Mesenchymal stem cell (in vitro differentiated cells and primary cell): Measurements from ENCODE around the gene SLC24A3.

Experiments used
- DNase-seq: peaks from one replicate; pipeline ENCODE4 v3.0.0-alpha.2; 2013
- H2AFZ ChIP-seq: one replicate; pipeline ENCODE4 v1.6.1; 2013; ENCODE audit warnings: low read depth, mild to moderate bottlenecking, control low read depth, inconsistent platforms, low read length, moderate library complexity
- H2AK5ac ChIP-seq: 2 replicates; pipeline ENCODE4 v1.6.1; 2013; ENCODE audit warnings: low read length, moderate library complexity, mild to moderate bottlenecking, inconsistent platforms; ENCODE audit not compliant: severe bottlenecking
- H2BK120ac ChIP-seq: one replicate; pipeline ENCODE4 v1.6.1; 2013; ENCODE audit warnings: low read depth, mild to moderate bottlenecking, inconsistent platforms, low read length, moderate library complexity
- H2BK12ac ChIP-seq, 2 experiments: one replicate each; pipeline ENCODE4 v1.6.1; 2013; ENCODE audit warnings: inconsistent platforms in 2 of 2, low read length in 2 of 2, mild to moderate bottlenecking in 2 of 2, moderate library complexity in 2 of 2, control low read depth in 1 of 2
- H2BK15ac ChIP-seq: one replicate; pipeline ENCODE4 v1.6.1; 2013; ENCODE audit warnings: mild to moderate bottlenecking, low read depth, inconsistent platforms; ENCODE audit not compliant: poor library complexity, severe bottlenecking
- H2BK5ac ChIP-seq: 2 replicates; pipeline ENCODE4 v1.6.1; 2013; ENCODE audit warnings: low read depth, mild to moderate bottlenecking, low read length, control low read depth, inconsistent platforms; ENCODE audit not compliant: poor library complexity, severe bottlenecking
- H3K14ac ChIP-seq, 2 experiments: one replicate each; pipeline ENCODE4 v1.6.1; 2013; ENCODE audit warnings: inconsistent platforms in 2 of 2, low read length in 2 of 2, control low read depth in 1 of 2, mild to moderate bottlenecking in 1 of 2, moderate library complexity in 1 of 2
- H3K18ac ChIP-seq, 2 experiments: one replicate each; pipeline ENCODE4 v1.6.1; 2013; ENCODE audit warnings: inconsistent platforms in 2 of 2, low read length in 2 of 2, control low read depth in 1 of 2, low read depth in 1 of 2, mild to moderate bottlenecking in 1 of 2
- H3K23ac ChIP-seq, 2 experiments: one replicate each; pipeline ENCODE4 v1.6.1; 2013; ENCODE audit warnings: inconsistent platforms in 2 of 2, low read length in 2 of 2, mild to moderate bottlenecking in 2 of 2, moderate library complexity in 2 of 2, control low read depth in 1 of 2
- H3K27ac ChIP-seq: 2 replicates; pipeline ENCODE4 v1.5.1; 2013; ENCODE audit warnings: mild to moderate bottlenecking, moderate library complexity, low read length, control low read depth, inconsistent platforms; ENCODE audit not compliant: poor library complexity, severe bottlenecking
- H3K27me3 ChIP-seq, 2 experiments: 2 replicates each; pipeline versions ENCODE4 v1.6.1 to v1.7.0; 2013; ENCODE audit warnings: low read length in 2 of 2, mild to moderate bottlenecking in 2 of 2, moderate library complexity in 2 of 2, control low read depth in 1 of 2, inconsistent platforms in 1 of 2; ENCODE audit not compliant: control insufficient read depth in 1 of 2, insufficient read depth in 1 of 2
- H3K36me3 ChIP-seq, 2 experiments: 2 replicates each; pipeline versions ENCODE4 v1.6.1 to v1.7.0; 2013; ENCODE audit warnings: low read length in 2 of 2, control low read depth in 1 of 2, inconsistent platforms in 1 of 2, low read depth in 1 of 2, mild to moderate bottlenecking in 1 of 2; ENCODE audit not compliant: insufficient read depth in 2 of 2, control insufficient read depth in 1 of 2
- H3K4ac ChIP-seq, 2 experiments: one replicate each; pipeline ENCODE4 v1.6.1; 2013; ENCODE audit warnings: inconsistent platforms in 2 of 2, low read length in 2 of 2, mild to moderate bottlenecking in 2 of 2, moderate library complexity in 2 of 2, control low read depth in 1 of 2, low read depth in 1 of 2
- H3K4me1 ChIP-seq: 2 replicates; pipeline ENCODE4 v1.6.1; 2013; ENCODE audit warnings: low read depth, low read length, control low read depth; ENCODE audit not compliant: control insufficient read depth, insufficient read depth
- H3K4me2 ChIP-seq: 2 replicates; pipeline ENCODE4 v1.6.1; 2013; ENCODE audit warnings: low read length, mild to moderate bottlenecking, inconsistent platforms; ENCODE audit not compliant: poor library complexity, severe bottlenecking
- H3K4me3 ChIP-seq, 2 experiments: 2 replicates each; pipeline versions ENCODE4 v1.5.1 to v1.7.0; 2013; ENCODE audit warnings: low read length in 2 of 2, mild to moderate bottlenecking in 2 of 2, control low read depth in 1 of 2, low read depth in 1 of 2; ENCODE audit not compliant: insufficient read depth in 1 of 2
- H3K79me1 ChIP-seq: replicated peaks from 2 replicates; pipeline ENCODE4 v1.6.1; 2013; ENCODE audit warnings: mild to moderate bottlenecking, control low read depth, low read length, inconsistent platforms; ENCODE audit not compliant: poor library complexity, severe bottlenecking
- H3K9ac ChIP-seq: 2 replicates; pipeline ENCODE4 v1.7.0; 2013; ENCODE audit warnings: mild to moderate bottlenecking, low read length, moderate library complexity
- H3K9me3 ChIP-seq: 2 replicates; pipeline ENCODE4 v1.7.0; 2013; ENCODE audit warnings: mild to moderate bottlenecking, low read length; ENCODE audit not compliant: control insufficient read depth
- H4K8ac ChIP-seq: one replicate; pipeline ENCODE4 v1.6.1; 2013; ENCODE audit warnings: inconsistent platforms, mild to moderate bottlenecking, low read length, moderate library complexity
- H4K91ac ChIP-seq: one replicate; pipeline ENCODE4 v1.6.1; 2013; ENCODE audit warnings: mild to moderate bottlenecking, low read length, inconsistent platforms
- WGBS: methylation state at CpG from one replicate; pipeline ENCODE4 v1.1.7; 2013; ENCODE audit warnings: mixed read lengths; 5-methylcytosine and 5-hydroxymethylcytosine counted together

SLC24A3 gene

GRCh38 chr20:19423900-19424620, 211.6 kb downstream of the SLC24A3 start:
- no peak overlapping the region for H3K9ac ChIP-seq
- no peak overlapping the region for H2BK120ac ChIP-seq
- H4K91ac ChIP-seq = no peak overlapping the region
- H3K23ac ChIP-seq = no peak overlapping the region
- peaks cover 0 to 10% of the 10 kb centered on the region in 2 experiments for H3K27me3 ChIP-seq
- no peak overlapping the region for H4K8ac ChIP-seq
- H2BK5ac ChIP-seq = no peak overlapping the region
- no peak overlapping the region for H3K27ac ChIP-seq
- H2BK15ac ChIP-seq = no peak overlapping the region
- H3K14ac ChIP-seq = no peak overlapping the region
- H2AFZ ChIP-seq = no peak overlapping the region
- H3K4ac ChIP-seq = no peak overlapping the region
- H3K4me1 ChIP-seq = no peaks in the 10 kb centered on the region
- DNase-seq = no peak
- no peaks in the 10 kb centered on the region for H3K79me1 ChIP-seq
- no peak overlapping the region for H2BK12ac ChIP-seq
- H3K4me3 ChIP-seq = no peak overlapping the region
- no peak overlapping the region for H3K4me2 ChIP-seq
- WGBS = 54% methylated on average over 8 of the region's 8 CpGs
- H3K36me3 ChIP-seq = no peaks in the 10 kb centered on the region
- no peak overlapping the region for H3K18ac ChIP-seq
- no peak overlapping the region for H2AK5ac ChIP-seq
- no peaks in the 10 kb centered on the region for H3K9me3 ChIP-seq

DNA sequence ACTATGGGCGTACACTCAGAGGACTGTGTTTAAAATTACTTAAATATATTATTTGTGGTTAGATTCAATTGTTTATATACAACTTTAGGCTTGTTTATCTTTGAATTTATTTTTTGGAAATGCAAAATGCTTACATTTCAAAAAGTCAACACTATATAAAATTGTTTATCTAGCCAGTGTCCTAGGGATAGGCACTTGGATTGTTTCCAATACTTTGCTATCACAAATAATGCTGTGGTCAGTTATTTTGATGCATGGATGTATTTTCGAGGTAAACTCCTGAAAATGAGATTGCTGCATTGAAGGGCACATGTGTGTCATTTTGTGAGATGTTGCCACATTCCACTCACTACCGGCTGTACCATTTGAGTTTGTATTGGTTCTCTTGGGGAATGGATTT, 213.9 kb downstream of the SLC24A3 start:
- Histone ChIP-seq H3K18ac (no peak overlapping the region), H3K36me3 (no peaks in the 10 kb centered on the region), H2BK12ac (no peak overlapping the region), H3K9ac (no peak overlapping the region), H3K27me3 (peaks cover 0 to 12% of the 10 kb centered on the region in 2 experiments), H2BK120ac (no peak overlapping the region), H2BK5ac (no peak overlapping the region), H3K79me1 (no peaks in the 10 kb centered on the region), H3K23ac (no peak overlapping the region), H2AFZ (no peak overlapping the region), H4K8ac (no peak overlapping the region), H3K4me1 (no peaks in the 10 kb centered on the region), H2AK5ac (no peak overlapping the region), H3K4me3 (no peak overlapping the region), H4K91ac (no peak overlapping the region), H3K4ac (no peak overlapping the region), H3K14ac (no peak overlapping the region), H3K9me3 (no peaks in the 10 kb centered on the region), H3K27ac (no peak overlapping the region), H2BK15ac (no peak overlapping the region), H3K4me2 (no peak overlapping the region)
- DNase-seq = no peak
- 68% methylated on average over 2 of the region's 3 CpGs for WGBS

DNA sequence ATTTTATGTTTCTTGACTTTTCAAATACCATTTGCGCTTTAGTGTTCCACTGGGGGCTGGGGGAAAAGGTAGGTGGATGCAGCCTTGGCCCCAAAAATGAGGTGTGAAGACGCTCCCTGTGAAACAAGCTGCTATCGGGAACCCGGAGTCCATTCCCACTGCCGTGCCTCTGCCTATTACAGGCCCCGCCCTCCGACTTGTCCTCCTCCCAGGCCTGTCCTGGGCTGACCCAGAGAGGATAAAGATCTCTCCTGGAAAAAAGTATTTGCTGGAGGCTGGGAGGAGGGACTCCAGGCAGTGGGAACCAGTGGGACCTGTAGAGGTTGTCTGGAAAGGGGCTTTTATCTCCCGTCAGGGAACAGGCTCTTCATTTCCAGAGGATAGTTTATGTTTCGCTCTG, 215.0 kb downstream of the SLC24A3 start:
- Histone ChIP-seq H3K4me2 (no peak overlapping the region), H3K27ac (no peak overlapping the region), H3K9ac (no peak overlapping the region), H3K9me3 (no peaks in the 10 kb centered on the region), H3K14ac (no peak overlapping the region), H3K4me1 (no peaks in the 10 kb centered on the region), H3K36me3 (no peaks in the 10 kb centered on the region), H3K23ac (no peak overlapping the region), H2BK5ac (no peak overlapping the region), H3K79me1 (no peaks in the 10 kb centered on the region), H2BK15ac (no peak overlapping the region), H3K18ac (no peak overlapping the region), H4K91ac (no peak overlapping the region), H3K4me3 (no peak overlapping the region), H3K4ac (no peak overlapping the region), H2BK120ac (no peak overlapping the region), H2BK12ac (no peak overlapping the region), H2AK5ac (no peak overlapping the region), H3K27me3 (peaks cover 0 to 13% of the 10 kb centered on the region in 2 experiments), H2AFZ (no peak overlapping the region), H4K8ac (no peak overlapping the region)
- DNase-seq = no peak
- WGBS = 62% methylated on average over 9 of the region's 9 CpGs

- no peak overlapping the region for H4K8ac ChIP-seq
- no peak overlapping the region for H3K18ac ChIP-seq
- 59% methylated on average over 7 of the region's 7 CpGs for WGBS
- no peak overlapping the region for H3K4ac ChIP-seq
- H2BK15ac ChIP-seq = no peak overlapping the region
- no peak for DNase-seq
- no peak overlapping the region for H3K9ac ChIP-seq
- H3K9me3 ChIP-seq = no peaks in the 10 kb centered on the region
- no peaks in the 10 kb centered on the region for H3K36me3 ChIP-seq
- no peak overlapping the region for H2BK5ac ChIP-seq
- no peak overlapping the region for H3K14ac ChIP-seq
- H4K91ac ChIP-seq = no peak overlapping the region
- H3K4me3 ChIP-seq = no peak overlapping the region
- no peak overlapping the region for H3K27ac ChIP-seq
- H2AK5ac ChIP-seq = no peak overlapping the region
- H3K4me2 ChIP-seq = no peak overlapping the region
- H3K27me3 ChIP-seq = peaks cover 0 to 13% of the 10 kb centered on the region in 2 experiments
- H2BK12ac ChIP-seq = no peak overlapping the region
- no peak overlapping the region for H3K23ac ChIP-seq
- no peak overlapping the region for H2BK120ac ChIP-seq
- H3K79me1 ChIP-seq = no peaks in the 10 kb centered on the region
- H2AFZ ChIP-seq = no peak overlapping the region
- H3K4me1 ChIP-seq = no peaks in the 10 kb centered on the region
Measured at GRCh38 chr20:19427913-19428312, 215.5 kb downstream of the SLC24A3 start.
